Keratinocyte (primary cell): ENCODE results near the gene ACOT7. TPM values are rescaled to one million over a fixed set of nuclear protein-coding genes. Genes with fewer than 3 reads are reported as not detected.
"Not testable (repeated sequence)": the region's sequence is repeated elsewhere in the genome, so short reads cannot be mapped to it uniquely, and the experiment has no call there.

Experiments used
- DNase-seq: peaks from one replicate; pipeline ENCODE4 v3.0.0-alpha.2; 2011; ENCODE audit warnings: low read depth, missing footprints, low spot score
- FAIRE-seq: peaks from 2 replicates; lab custom pipeline; 2011; peaks lifted over from hg19 to GRCh38; lab: Jason Lieb, UNC
- H2AFZ ChIP-seq: 2 replicates; pipeline ENCODE4 v1.6.0; 2012; ENCODE audit warnings: low read length, control low read depth, inconsistent platforms; ENCODE audit not compliant: control insufficient read depth
- H3K27ac ChIP-seq: 2 replicates; pipeline ENCODE4 v1.5.1; 2011; ENCODE audit warnings: low read length; ENCODE audit not compliant: control insufficient read depth, insufficient read depth
- H3K27me3 ChIP-seq: 3 replicates; pipeline ENCODE4 v1.6.0; 2011; ENCODE audit warnings: low read length; ENCODE audit not compliant: control insufficient read depth, insufficient read depth; ENCODE audit errors: extremely low read depth
- H3K36me3 ChIP-seq, 2 experiments: 2 replicates in 1 of 2; 3 replicates in 1 of 2; pipeline ENCODE4 v1.5.1; 2011; ENCODE audit warnings: low read length in 2 of 2, mild to moderate bottlenecking in 1 of 2; ENCODE audit not compliant: control insufficient read depth in 2 of 2, insufficient read depth in 2 of 2; ENCODE audit errors: extremely low read depth in 1 of 2
- H3K4me1 ChIP-seq: 3 replicates; pipeline ENCODE4 v1.5.1; 2011; ENCODE audit warnings: low read length; ENCODE audit not compliant: control insufficient read depth, insufficient read depth; ENCODE audit errors: extremely low read depth
- H3K4me2 ChIP-seq: 3 replicates; pipeline ENCODE4 v1.6.0; 2011; ENCODE audit warnings: low read depth, low read length; ENCODE audit not compliant: control insufficient read depth, insufficient read depth; ENCODE audit errors: extremely low read depth
- H3K4me3 ChIP-seq, 3 experiments: fragments of 200-600 bp in 1 of 3; sonication (generic) in 1 of 3; 2 replicates in 2 of 3; 3 replicates in 1 of 3; pipeline ENCODE4 v1.5.1; 2011 to 2016; ENCODE audit warnings: low read length in 3 of 3, mild to moderate bottlenecking in 3 of 3, control low read depth in 2 of 3, inconsistent platforms in 1 of 3, low read depth in 1 of 3, mixed read lengths in 1 of 3, mixed run types in 1 of 3, moderate library complexity in 1 of 3; ENCODE audit not compliant: control insufficient read depth in 2 of 3, insufficient read depth in 2 of 3; ENCODE audit errors: extremely low read depth in 1 of 3
- H3K79me2 ChIP-seq: 2 replicates; pipeline ENCODE4 v1.6.0; 2012; ENCODE audit warnings: low read length; ENCODE audit not compliant: control insufficient read depth, insufficient read depth
- H3K9ac ChIP-seq: 3 replicates; pipeline ENCODE4 v1.6.0; 2011; ENCODE audit warnings: low read length; ENCODE audit not compliant: control insufficient read depth, insufficient read depth; ENCODE audit errors: extremely low read depth
- H3K9me1 ChIP-seq: 3 replicates; pipeline ENCODE4 v1.6.0; 2011; ENCODE audit warnings: low read length; ENCODE audit not compliant: control insufficient read depth, insufficient read depth; ENCODE audit errors: extremely low read depth
- H3K9me3 ChIP-seq: 2 replicates; pipeline ENCODE4 v1.5.1; 2012; ENCODE audit warnings: low read depth, low read length; ENCODE audit not compliant: control insufficient read depth
- H4K20me1 ChIP-seq: 3 replicates; pipeline ENCODE4 v1.6.0; 2011; ENCODE audit warnings: low read length; ENCODE audit not compliant: control insufficient read depth, insufficient read depth; ENCODE audit errors: extremely low read depth
- EZH2 ChIP-seq: IDR thresholded peaks from one replicate; pipeline ENCODE4 v1.6.1; 2012; ENCODE audit warnings: inconsistent platforms, mild to moderate bottlenecking, low read length, moderate library complexity
- dilution Hi-C: fragments of 300-500 bp; cut with MboI; formaldehyde crosslinking; loops from one replicate; pipeline ENCODE4 v1.7.0; 2020; ENCODE audit warnings: low sequenced_read_pairs; ENCODE audit not compliant: extremely low pct_ligation_motif_present
- polyA plus RNA-seq, 5 experiments: library from polyadenylated mRNA; depleted of rRNA in 3 of 5; stranded (reverse) in 3 of 5; stranded (forward) in 1 of 5; unstranded in 1 of 5; fragments of >200 nt; gene quantifications; 1 replicate in 1 of 5; 2 replicates in 3 of 5; 3 replicates in 1 of 5; pipeline versions ENCODE4 v1.2.1 to v1.2.3, GENCODE V29; 2011 to 2012; ENCODE audit warnings: missing spikeins in 2 of 5, low read depth in 1 of 5, low replicate concordance in 1 of 5
- TF ChIP-seq, protein P1 (sequence below), 3 experiments: IDR thresholded peaks in 1 of 3; conservative IDR thresholded peaks in 1 of 3; optimal IDR thresholded peaks in 1 of 3; 2 replicates in 2 of 3; 3 replicates in 1 of 3; pipeline versions ENCODE3 to v1.5.1; 2011; ENCODE audit warnings: low read length in 3 of 3, mild to moderate bottlenecking in 3 of 3, moderate library complexity in 2 of 3, control low read depth in 1 of 3, inconsistent platforms in 1 of 3; ENCODE audit not compliant: insufficient read depth in 2 of 3; ENCODE audit errors: extremely low read depth in 1 of 3

Gene ACOT7
- polyA plus RNA-seq, 1 donor (not counting 4 experiments of a cell fraction or from before 2014, with no cell fraction given): 226 TPM

DNA sequence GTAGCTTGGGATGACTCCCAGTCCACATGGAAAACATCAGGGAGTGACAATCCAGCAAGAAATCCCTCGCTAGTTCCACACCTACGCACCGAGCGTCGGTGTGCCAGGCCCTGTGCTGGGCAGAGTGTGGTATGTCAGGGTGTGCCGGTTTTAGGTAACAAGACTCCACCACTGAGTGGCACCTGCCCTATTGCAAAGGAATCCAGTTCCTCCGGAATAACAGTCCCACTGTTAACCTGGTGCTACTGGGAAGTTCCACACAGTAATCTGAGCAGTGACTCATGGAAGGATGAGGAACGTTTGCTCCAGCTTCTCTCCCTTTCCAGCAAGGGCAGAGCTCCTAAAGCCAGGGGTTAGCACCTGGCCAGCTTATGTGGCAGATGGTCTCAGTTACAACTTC lies 173.3 kb downstream of the ACOT7 start:
- no peaks in the 10 kb centered on the region for H3K27me3 ChIP-seq
- H3K79me2 ChIP-seq: no peaks in the 10 kb centered on the region
- no peak overlapping the region for H3K9ac ChIP-seq
- dilution Hi-C loops: no loop called here
- H4K20me1 ChIP-seq: no peaks in the 10 kb centered on the region
- no peak for TF ChIP-seq EZH2
- TF ChIP-seq, protein P1, sequence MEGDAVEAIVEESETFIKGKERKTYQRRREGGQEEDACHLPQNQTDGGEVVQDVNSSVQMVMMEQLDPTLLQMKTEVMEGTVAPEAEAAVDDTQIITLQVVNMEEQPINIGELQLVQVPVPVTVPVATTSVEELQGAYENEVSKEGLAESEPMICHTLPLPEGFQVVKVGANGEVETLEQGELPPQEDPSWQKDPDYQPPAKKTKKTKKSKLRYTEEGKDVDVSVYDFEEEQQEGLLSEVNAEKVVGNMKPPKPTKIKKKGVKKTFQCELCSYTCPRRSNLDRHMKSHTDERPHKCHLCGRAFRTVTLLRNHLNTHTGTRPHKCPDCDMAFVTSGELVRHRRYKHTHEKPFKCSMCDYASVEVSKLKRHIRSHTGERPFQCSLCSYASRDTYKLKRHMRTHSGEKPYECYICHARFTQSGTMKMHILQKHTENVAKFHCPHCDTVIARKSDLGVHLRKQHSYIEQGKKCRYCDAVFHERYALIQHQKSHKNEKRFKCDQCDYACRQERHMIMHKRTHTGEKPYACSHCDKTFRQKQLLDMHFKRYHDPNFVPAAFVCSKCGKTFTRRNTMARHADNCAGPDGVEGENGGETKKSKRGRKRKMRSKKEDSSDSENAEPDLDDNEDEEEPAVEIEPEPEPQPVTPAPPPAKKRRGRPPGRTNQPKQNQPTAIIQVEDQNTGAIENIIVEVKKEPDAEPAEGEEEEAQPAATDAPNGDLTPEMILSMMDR (optimal IDR thresholded peaks at IDR 0.05 in 1 of 3, IDR thresholded peaks at IDR 0.05 in 1 of 3, conservative IDR thresholded peaks at IDR 0.05 in 1 of 3; ENCODE audit: extremely low read depth in 1 of 3, insufficient read depth in 2 of 3, low read length in 3 of 3): peak in 1 of 3 experiments; percentile 19
- no peaks in the 10 kb centered on the region for H3K9me1 ChIP-seq
- peak overlapping the region; percentile 24 for H3K4me2 ChIP-seq
- peaks cover 13 to 21% of the 10 kb centered on the region in 2 experiments for H3K36me3 ChIP-seq
- peaks cover 14% of the 10 kb centered on the region for H3K4me1 ChIP-seq
- FAIRE-seq: peak; percentile 99
- H3K27ac ChIP-seq: peak overlapping the region; percentile 55
- no peaks in the 10 kb centered on the region for H3K9me3 ChIP-seq
- H3K4me3 ChIP-seq: no peak overlapping the region
- DNase-seq: peak; percentile 55
- no peak overlapping the region for H2AFZ ChIP-seq

DNA sequence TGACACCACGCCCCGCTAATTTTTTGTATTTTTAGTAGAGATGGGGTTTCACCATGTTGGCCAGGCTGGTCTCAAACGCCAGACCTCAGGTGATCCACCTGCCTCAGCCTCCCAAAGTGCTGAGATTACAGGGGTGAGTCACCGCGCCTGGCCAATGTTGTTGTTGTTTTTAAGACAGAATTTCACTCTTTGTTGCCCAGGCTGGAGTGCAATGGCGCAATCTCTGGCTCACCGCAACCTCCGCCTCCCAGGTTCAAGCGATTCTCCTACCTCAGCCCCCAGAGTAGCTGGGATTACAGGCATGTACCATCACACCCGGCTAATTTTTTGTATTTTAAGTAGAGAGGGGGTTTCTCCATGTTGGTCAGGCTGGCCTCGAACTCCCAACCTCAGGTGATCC lies 173.9 kb downstream of the ACOT7 start:
- H3K27ac ChIP-seq: peak overlapping the region; percentile 55

More for the DNA sequence above, 173.9 kb downstream of the ACOT7 start:
- Histone ChIP-seq H3K36me3 (peaks cover 8 to 20% of the 10 kb centered on the region in 2 experiments), H3K4me1 (peaks cover 14% of the 10 kb centered on the region), H3K4me2 (peak overlapping the region; percentile 24)
- DNase-seq, FAIRE-seq, H3K4me3 ChIP-seq, H3K27me3 ChIP-seq, dilution Hi-C loops, H3K9me3 ChIP-seq, H3K79me2 ChIP-seq, H2AFZ ChIP-seq, H3K9ac ChIP-seq, H3K9me1 ChIP-seq, H4K20me1 ChIP-seq: not testable (repeated sequence)
